Breast epithelium (tissue), 4 donors: Measurements from ENCODE around the gene MYH10. TPM values are rescaled to one million over a fixed set of nuclear protein-coding genes. Genes with fewer than 3 reads are reported as not detected.

Experiments used
- DNase-seq, 2 donors: peaks; one replicate each; pipeline ENCODE4 v3.0.0-alpha.2; 2019; ENCODE audit warnings: low spot score in 2 of 2
- H3K27ac ChIP-seq, 2 donors: fragments of 200-600 bp; sonication (generic) in 1 of 2; one replicate each; pipeline ENCODE4 v1.5.1; 2016 to 2019; ENCODE audit warnings: mild to moderate bottlenecking in 1 of 2
- H3K27me3 ChIP-seq, 2 donors: fragments of 200-600 bp; sonication (generic) in 1 of 2; one replicate each; pipeline versions ENCODE4 v1.5.1 to v1.6.0; 2017 to 2019; ENCODE audit warnings: control low read depth in 1 of 2, mild to moderate bottlenecking in 1 of 2
- H3K36me3 ChIP-seq: fragments of 200-600 bp; one replicate; pipeline ENCODE4 v1.5.1; 2019
- H3K4me1 ChIP-seq, 2 donors: fragments of 200-600 bp; sonication (generic); one replicate each; pipeline ENCODE4 v1.5.1; 2016 to 2019; ENCODE audit warnings: control low read depth in 1 of 2
- H3K4me3 ChIP-seq, 3 donors: fragments of 200-600 bp; sonication (generic); 1 replicate in 2 of 3; 2 replicates in 1 of 3; pipeline ENCODE4 v1.5.1; 2016 to 2019; ENCODE audit warnings: mild to moderate bottlenecking in 3 of 3, moderate library complexity in 2 of 3
- H3K9me3 ChIP-seq, 2 donors: fragments of 200-600 bp; sonication (generic) in 1 of 2; one replicate each; pipeline ENCODE4 v1.5.1; 2016 to 2019; ENCODE audit warnings: control low read depth in 1 of 2
- CTCF ChIP-seq, 3 donors: fragments of 450-650 bp; IDR thresholded peaks; one replicate each; pipeline ENCODE4 v1.5.1; 2016 to 2017; ENCODE audit warnings: antibody characterized with exemption in 3 of 3, mild to moderate bottlenecking in 3 of 3, moderate library complexity in 3 of 3
- POLR2A ChIP-seq: fragments of 450-650 bp; IDR thresholded peaks from one replicate; pipeline ENCODE4 v1.6.1; 2016; ENCODE audit warnings: antibody characterized with exemption, mild to moderate bottlenecking, moderate library complexity
- POLR2AphosphoS5 ChIP-seq, 3 donors: sonication (generic); formaldehyde crosslinking; IDR thresholded peaks; one replicate each; pipeline ENCODE4 v1.6.1; 2017; ENCODE audit warnings: antibody characterized with exemption in 3 of 3
- intact Hi-C: fragments of 100-400 bp; cut with DNase I; formaldehyde crosslinking; loops from one replicate; pipeline ENCODE4 v1.15.1; 2023; ENCODE audit warnings: low total_unique reads
- total RNA-seq, 3 donors: library from RNA; depleted of rRNA; stranded (reverse); fragments of >200 nt; gene quantifications; one replicate each; pipeline ENCODE4 v1.1.0, GENCODE V29; 2016

The MYH10 gene
- total RNA-seq, 3 donors from 2014 or later = 46.2 to 54.7 (median 46.7) TPM

GRCh38 chr17:8574687-8575086 lies 55.8 kb downstream of the MYH10 start:
- Histone ChIP-seq H3K4me3 (no peak overlapping the region), H3K4me1 (no peaks in the 10 kb centered on the region), H3K9me3 (no peaks in the 10 kb centered on the region), H3K27ac (no peak overlapping the region), H3K36me3 (no peaks in the 10 kb centered on the region), H3K27me3 (no peaks in the 10 kb centered on the region)
- no peak for TF ChIP-seq CTCF (IDR thresholded peaks at IDR 0.05)
- TF ChIP-seq POLR2A = no peak
- TF ChIP-seq POLR2AphosphoS5 (IDR thresholded peaks at IDR 0.05) = no peak
- DNase-seq = no peak
- intact Hi-C loops = no loop called here

- DNase-seq = no peak
- intact Hi-C loops = no loop called here
- H3K27ac ChIP-seq = no peak overlapping the region
- no peaks in the 10 kb centered on the region for H3K36me3 ChIP-seq
- no peaks in the 10 kb centered on the region for H3K9me3 ChIP-seq
- H3K4me1 ChIP-seq = no peaks in the 10 kb centered on the region
- TF ChIP-seq CTCF (IDR thresholded peaks at IDR 0.05) (peak in 1 of 3 donors; percentile 22), POLR2A (no peak)
- no peak overlapping the region for H3K4me3 ChIP-seq
- H3K27me3 ChIP-seq = no peaks in the 10 kb centered on the region
Measured at GRCh38 chr17:8572764-8573163, 57.8 kb downstream of the MYH10 start.

GRCh38 chr17:8563981-8564602 lies 66.4 kb downstream of the MYH10 start:
- no peak overlapping the region for H3K27ac ChIP-seq
- no peak for DNase-seq
- no peaks in the 10 kb centered on the region for H3K36me3 ChIP-seq
- H3K27me3 ChIP-seq = no peaks in the 10 kb centered on the region
- H3K4me1 ChIP-seq = no peaks in the 10 kb centered on the region
- no peaks in the 10 kb centered on the region for H3K9me3 ChIP-seq
- TF ChIP-seq CTCF (IDR thresholded peaks at IDR 0.05) (no peak), POLR2AphosphoS5 (IDR thresholded peaks at IDR 0.05) (no peak), POLR2A (no peak)
- intact Hi-C loops = no loop called here
- no peak overlapping the region for H3K4me3 ChIP-seq

- TF ChIP-seq POLR2A (no peak), POLR2AphosphoS5 (IDR thresholded peaks at IDR 0.05) (no peak), CTCF (IDR thresholded peaks at IDR 0.05) (no peak)
- Histone ChIP-seq H3K27me3 (no peaks in the 10 kb centered on the region), H3K9me3 (no peaks in the 10 kb centered on the region), H3K4me3 (no peak overlapping the region), H3K4me1 (no peaks in the 10 kb centered on the region), H3K36me3 (no peaks in the 10 kb centered on the region), H3K27ac (no peak overlapping the region)
- intact Hi-C loops = no loop called here
- no peak for DNase-seq
Measured at GRCh38 chr17:8563024-8563776, 67.3 kb downstream of the MYH10 start.

GRCh38 chr17:8558144-8558543 lies 72.4 kb downstream of the MYH10 start:
- no peak for TF ChIP-seq POLR2AphosphoS5 (IDR thresholded peaks at IDR 0.05)
- H3K27ac ChIP-seq = no peak overlapping the region
- H3K4me3 ChIP-seq = no peak overlapping the region
- H3K9me3 ChIP-seq = no peaks in the 10 kb centered on the region
- no peaks in the 10 kb centered on the region for H3K4me1 ChIP-seq
- intact Hi-C loops = no loop called here
- no peaks in the 10 kb centered on the region for H3K36me3 ChIP-seq
- no peaks in the 10 kb centered on the region for H3K27me3 ChIP-seq
- no peak for DNase-seq
